ENCODE results near the gene CEP128.

DNA sequence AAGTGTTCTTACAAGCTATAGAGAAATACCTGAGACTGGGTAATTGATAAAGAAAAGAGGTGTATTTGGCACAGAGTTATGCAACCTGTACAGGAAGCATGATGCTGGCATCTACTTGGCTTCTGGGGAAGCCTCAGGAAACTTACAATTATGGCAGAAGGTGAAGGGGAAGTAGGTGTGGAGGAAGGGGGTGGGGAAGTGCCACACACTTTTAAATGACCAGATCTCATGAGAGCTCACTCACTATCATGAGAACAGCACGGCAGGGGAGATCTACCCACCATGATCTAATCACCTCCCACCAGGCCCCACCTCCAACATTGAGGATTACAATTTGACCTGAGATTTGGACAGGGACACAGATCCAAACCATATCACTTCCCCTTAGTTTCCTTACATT lies 46.7 kb upstream of the CEP128 start:
- TF ChIP-seq POLR2A (IDR thresholded peaks at IDR 0.05; ENCODE audit: low read depth) (no peak), POLR2AphosphoS5 (IDR thresholded peaks at IDR 0.05) (no peak)
- TF ChIP-seq, protein P1, sequence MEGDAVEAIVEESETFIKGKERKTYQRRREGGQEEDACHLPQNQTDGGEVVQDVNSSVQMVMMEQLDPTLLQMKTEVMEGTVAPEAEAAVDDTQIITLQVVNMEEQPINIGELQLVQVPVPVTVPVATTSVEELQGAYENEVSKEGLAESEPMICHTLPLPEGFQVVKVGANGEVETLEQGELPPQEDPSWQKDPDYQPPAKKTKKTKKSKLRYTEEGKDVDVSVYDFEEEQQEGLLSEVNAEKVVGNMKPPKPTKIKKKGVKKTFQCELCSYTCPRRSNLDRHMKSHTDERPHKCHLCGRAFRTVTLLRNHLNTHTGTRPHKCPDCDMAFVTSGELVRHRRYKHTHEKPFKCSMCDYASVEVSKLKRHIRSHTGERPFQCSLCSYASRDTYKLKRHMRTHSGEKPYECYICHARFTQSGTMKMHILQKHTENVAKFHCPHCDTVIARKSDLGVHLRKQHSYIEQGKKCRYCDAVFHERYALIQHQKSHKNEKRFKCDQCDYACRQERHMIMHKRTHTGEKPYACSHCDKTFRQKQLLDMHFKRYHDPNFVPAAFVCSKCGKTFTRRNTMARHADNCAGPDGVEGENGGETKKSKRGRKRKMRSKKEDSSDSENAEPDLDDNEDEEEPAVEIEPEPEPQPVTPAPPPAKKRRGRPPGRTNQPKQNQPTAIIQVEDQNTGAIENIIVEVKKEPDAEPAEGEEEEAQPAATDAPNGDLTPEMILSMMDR (IDR thresholded peaks at IDR 0.05) = no peak
